LNCAP (cell line): Measurements from ENCODE around the gene PCDHGC3.

Experiments
- TF ChIP-seq, protein P1 (sequence below): fragments of 450-650 bp; IDR thresholded peaks from 2 replicates; pipeline ENCODE4 v1.5.1; 2017; ENCODE audit warnings: mild to moderate bottlenecking

PCDHGC3 gene

GRCh38 chr5:141475625-141476131, at the start of gene PCDHGC3:
TSS of gene PCDHGC3 (plus strand) at chr5:141475966. CDS start at chr5:141476117, 151 bp downstream.
- TF ChIP-seq, protein P1, sequence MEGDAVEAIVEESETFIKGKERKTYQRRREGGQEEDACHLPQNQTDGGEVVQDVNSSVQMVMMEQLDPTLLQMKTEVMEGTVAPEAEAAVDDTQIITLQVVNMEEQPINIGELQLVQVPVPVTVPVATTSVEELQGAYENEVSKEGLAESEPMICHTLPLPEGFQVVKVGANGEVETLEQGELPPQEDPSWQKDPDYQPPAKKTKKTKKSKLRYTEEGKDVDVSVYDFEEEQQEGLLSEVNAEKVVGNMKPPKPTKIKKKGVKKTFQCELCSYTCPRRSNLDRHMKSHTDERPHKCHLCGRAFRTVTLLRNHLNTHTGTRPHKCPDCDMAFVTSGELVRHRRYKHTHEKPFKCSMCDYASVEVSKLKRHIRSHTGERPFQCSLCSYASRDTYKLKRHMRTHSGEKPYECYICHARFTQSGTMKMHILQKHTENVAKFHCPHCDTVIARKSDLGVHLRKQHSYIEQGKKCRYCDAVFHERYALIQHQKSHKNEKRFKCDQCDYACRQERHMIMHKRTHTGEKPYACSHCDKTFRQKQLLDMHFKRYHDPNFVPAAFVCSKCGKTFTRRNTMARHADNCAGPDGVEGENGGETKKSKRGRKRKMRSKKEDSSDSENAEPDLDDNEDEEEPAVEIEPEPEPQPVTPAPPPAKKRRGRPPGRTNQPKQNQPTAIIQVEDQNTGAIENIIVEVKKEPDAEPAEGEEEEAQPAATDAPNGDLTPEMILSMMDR, result no peak

- TF ChIP-seq, protein P1, result no peak
Observed at GRCh38 chr5:141427783-141428426, 47.9 kb upstream of the PCDHGC3 start.

DNA sequence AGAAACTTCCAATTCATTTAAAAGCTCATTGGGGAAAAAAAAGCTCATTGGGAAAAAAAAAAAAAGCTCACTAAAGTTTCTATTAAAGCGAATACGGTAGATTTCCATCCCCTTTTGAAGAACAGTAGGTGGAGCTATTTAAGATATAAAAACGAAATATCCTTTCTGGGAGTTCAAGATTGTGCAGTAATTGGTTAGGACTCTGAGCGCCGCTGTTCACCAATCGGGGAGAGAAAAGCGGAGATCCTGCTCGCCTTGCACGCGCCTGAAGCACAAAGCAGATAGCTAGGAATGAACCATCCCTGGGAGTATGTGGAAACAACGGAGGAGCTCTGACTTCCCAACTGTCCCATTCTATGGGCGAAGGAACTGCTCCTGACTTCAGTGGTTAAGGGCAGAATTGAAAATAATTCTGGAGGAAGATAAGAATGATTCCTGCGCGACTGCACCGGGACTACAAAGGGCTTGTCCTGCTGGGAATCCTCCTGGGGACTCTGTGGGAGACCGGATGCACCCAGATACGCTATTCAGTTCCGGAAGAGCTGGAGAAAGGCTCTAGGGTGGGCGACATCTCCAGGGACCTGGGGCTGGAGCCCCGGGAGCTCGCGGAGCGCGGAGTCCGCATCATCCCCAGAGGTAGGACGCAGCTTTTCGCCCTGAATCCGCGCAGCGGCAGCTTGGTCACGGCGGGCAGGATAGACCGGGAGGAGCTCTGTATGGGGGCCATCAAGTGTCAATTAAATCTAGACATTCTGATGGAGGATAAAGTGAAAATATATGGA, 45.2 kb upstream of the PCDHGC3 start, which contains the start of gene PCDHGA12:
TSS of gene PCDHGA12 (plus strand) at position 176 of the 782 bp plus-strand sequence. CDS start at position 429, 253 bp downstream.
- TF ChIP-seq, protein P1, result peak; percentile 62

DNA sequence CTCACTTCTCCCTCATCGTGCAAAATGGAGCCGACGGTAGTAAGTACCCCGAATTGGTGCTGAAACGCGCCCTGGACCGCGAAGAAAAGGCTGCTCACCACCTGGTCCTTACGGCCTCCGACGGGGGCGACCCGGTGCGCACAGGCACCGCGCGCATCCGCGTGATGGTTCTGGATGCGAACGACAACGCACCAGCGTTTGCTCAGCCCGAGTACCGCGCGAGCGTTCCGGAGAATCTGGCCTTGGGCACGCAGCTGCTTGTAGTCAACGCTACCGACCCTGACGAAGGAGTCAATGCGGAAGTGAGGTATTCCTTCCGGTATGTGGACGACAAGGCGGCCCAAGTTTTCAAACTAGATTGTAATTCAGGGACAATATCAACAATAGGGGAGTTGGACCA, 44.5 kb upstream of the PCDHGC3 start:
- TF ChIP-seq, protein P1, result no peak

- TF ChIP-seq, protein P1, result no peak
Observed at GRCh38 chr5:141434006-141434405, 41.8 kb upstream of the PCDHGC3 start.

DNA sequence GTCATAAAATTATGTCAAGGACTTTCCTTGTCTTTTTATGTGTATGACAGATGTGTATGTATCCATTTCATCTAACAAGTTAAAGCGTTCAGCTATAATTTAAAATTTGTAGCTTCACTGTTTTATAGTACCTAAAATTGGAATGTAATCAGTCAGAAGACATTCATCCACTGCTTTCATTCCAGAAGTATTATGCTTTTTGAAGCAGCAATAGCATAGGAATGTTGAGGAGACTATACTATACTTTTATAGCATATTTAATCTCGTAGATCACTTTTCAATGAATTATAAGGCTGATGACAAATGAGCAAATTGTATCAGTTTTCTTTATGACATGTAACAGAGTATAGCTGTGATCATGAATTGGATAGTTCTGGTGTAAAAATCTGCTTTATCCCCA, 38.5 kb upstream of the PCDHGC3 start:
- TF ChIP-seq, protein P1, result no peak

- TF ChIP-seq, protein P1, result no peak
Observed at GRCh38 chr5:141439411-141440141, 36.2 kb upstream of the PCDHGC3 start.
